B cell (primary cell): ENCODE results near the gene RPP38. TPM values are rescaled to one million over a fixed set of nuclear protein-coding genes. Genes with fewer than 3 reads are reported as not detected.

Source experiments
- ATAC-seq: fragments of 200-7000 bp; cut with Tn5 transposase; one replicate; pipeline ENCODE4 v1.10.0; 2021; ENCODE audit warnings: low read depth, mild to moderate bottlenecking, moderate number of reproducible peaks, moderate library complexity
- CTCF ChIA-PET: fragments of 350-600 bp; sonication (Branson Sonifier 250); formaldehyde crosslinking; loops from one replicate; lab custom pipeline; 2021; ENCODE audit warnings: antibody characterized with exemption, inconsistent platforms; lab: Charles Lee
- POLR2A ChIA-PET: fragments of 350-600 bp; sonication (Branson Sonifier 250); formaldehyde crosslinking; loops from one replicate; lab custom pipeline; 2021; ENCODE audit warnings: antibody characterized with exemption; lab: Charles Lee
- DNase-seq: peaks from one replicate; pipeline ENCODE4 v3.0.0; 2013
- H2AFZ ChIP-seq: 2 replicates; pipeline ENCODE4 v1.6.1; 2012; ENCODE audit warnings: mild to moderate bottlenecking, low read depth, low read length; ENCODE audit not compliant: insufficient read depth, poor library complexity, severe bottlenecking
- H3K27ac ChIP-seq, 2 donors: 1 replicate in 1 of 2; 2 replicates in 1 of 2; pipeline ENCODE4 v1.5.1; 2012 to 2013; ENCODE audit warnings: low read length in 2 of 2, mild to moderate bottlenecking in 2 of 2, moderate library complexity in 1 of 2
- H3K27me3 ChIP-seq, 4 experiments: fragments of 200-600 bp in 1 of 4; sonication (generic) in 1 of 4; replicated peaks in 1 of 4; 1 replicate in 2 of 4; 2 replicates in 2 of 4; pipeline versions ENCODE4 v1.6.1 to v1.7.0; 2013 to 2016; ENCODE audit warnings: low read length in 3 of 4, mild to moderate bottlenecking in 2 of 4, mixed read lengths in 1 of 4, moderate library complexity in 1 of 4; ENCODE audit not compliant: insufficient read depth in 4 of 4, control insufficient read depth in 3 of 4; ENCODE audit errors: control extremely low read depth in 1 of 4
- H3K36me3 ChIP-seq, 2 experiments: replicated peaks in 1 of 2; 1 replicate in 1 of 2; 2 replicates in 1 of 2; pipeline versions ENCODE4 v1.6.1 to v1.7.1; 2013; ENCODE audit warnings: low read length in 1 of 2; ENCODE audit not compliant: insufficient read depth in 2 of 2, control insufficient read depth in 1 of 2; ENCODE audit errors: control extremely low read depth in 1 of 2, extremely low read depth in 1 of 2
- H3K4me1 ChIP-seq, 2 donors: fragments of 200-600 bp in 1 of 2; sonication (generic) in 1 of 2; 1 replicate in 1 of 2; 2 replicates in 1 of 2; pipeline versions ENCODE4 v1.5.1 to v1.6.1; 2013 to 2017; ENCODE audit warnings: low read length in 2 of 2; ENCODE audit not compliant: control insufficient read depth in 2 of 2, insufficient read depth in 2 of 2
- H3K4me2 ChIP-seq: replicated peaks from 2 replicates; pipeline ENCODE3; 2012; ENCODE audit warnings: mild to moderate bottlenecking, low read depth, low read length; ENCODE audit not compliant: poor library complexity, severe bottlenecking
- H3K4me3 ChIP-seq, 5 experiments: fragments of 200-600 bp in 1 of 5; sonication (generic) in 1 of 5; 1 replicate in 3 of 5; 2 replicates in 2 of 5; pipeline versions ENCODE4 v1.5.1 to v1.7.0; 2011 to 2016; ENCODE audit warnings: low read length in 4 of 5, mild to moderate bottlenecking in 4 of 5, low read depth in 2 of 5, control low read depth in 1 of 5, moderate library complexity in 1 of 5; ENCODE audit not compliant: insufficient read depth in 1 of 5; ENCODE audit errors: control extremely low read depth in 1 of 5, extremely low read depth in 1 of 5
- H3K79me2 ChIP-seq: fragments of 200-600 bp; sonication (generic); one replicate; pipeline ENCODE4 v1.6.0; 2016; ENCODE audit warnings: low read length; ENCODE audit not compliant: control insufficient read depth, insufficient read depth
- H3K9ac ChIP-seq: fragments of 200-600 bp; sonication (generic); 2 replicates; pipeline ENCODE4 v1.6.1; 2017; ENCODE audit warnings: mild to moderate bottlenecking, low read length, moderate library complexity
- H3K9me3 ChIP-seq, 3 donors: one replicate each; pipeline versions ENCODE4 v1.6.1 to v1.7.1; 2013; ENCODE audit warnings: low read length in 2 of 3; ENCODE audit not compliant: control insufficient read depth in 2 of 3, insufficient read depth in 1 of 3; ENCODE audit errors: control extremely low read depth in 1 of 3
- H4K20me1 ChIP-seq: 2 replicates; pipeline ENCODE4 v1.6.0; 2012; ENCODE audit warnings: mild to moderate bottlenecking, low read length; ENCODE audit not compliant: insufficient read depth, control insufficient read depth, poor library complexity, severe bottlenecking
- H3K27ac Mint-ChIP-seq: one replicate; pipeline ENCODE4 v1.8.0; 2021; ENCODE audit warnings: mixed read lengths
- H3K27me3 Mint-ChIP-seq: one replicate; pipeline ENCODE4 v1.8.0; 2021; ENCODE audit warnings: mixed read lengths
- H3K4me1 Mint-ChIP-seq: one replicate; pipeline ENCODE4 v1.8.0; 2021; ENCODE audit warnings: mixed read lengths
- H3K4me3 Mint-ChIP-seq: one replicate; pipeline ENCODE4 v1.8.0; 2021; ENCODE audit warnings: mixed read lengths
- H3K9me3 Mint-ChIP-seq: one replicate; pipeline ENCODE4 v1.8.0; 2022; ENCODE audit warnings: mixed read lengths; ENCODE audit not compliant: insufficient read depth
- CTCF ChIP-seq: fragments of 200-600 bp; IDR thresholded peaks from one replicate; pipeline ENCODE4 v1.8.0; 2022; ENCODE audit warnings: antibody characterized with exemption, mild to moderate bottlenecking
- EZH2 ChIP-seq: IDR thresholded peaks from 2 replicates; pipeline ENCODE4 v1.6.1; 2012; ENCODE audit warnings: borderline replicate concordance, low read depth, mild to moderate bottlenecking, moderate library complexity, low read length; ENCODE audit not compliant: insufficient read depth, poor library complexity, severe bottlenecking
- WGBS: methylation state at CpG from one replicate; pipeline ENCODE4 v1.1.5; 2013; ENCODE audit warnings: missing lambda C conversion rate; ENCODE audit not compliant: insufficient coverage; 5-methylcytosine and 5-hydroxymethylcytosine counted together
- intact Hi-C: fragments of 100-400 bp; cut with micrococcal nuclease; formaldehyde crosslinking; loops from one replicate; pipeline ENCODE4 v1.10.0; 2022
- polyA plus RNA-seq: library from polyadenylated mRNA; depleted of rRNA; stranded (reverse); fragments of >200 nt; gene quantifications from 2 replicates; pipeline ENCODE4 v1.2.3, GENCODE V29; 2012
- total RNA-seq, 2 donors: library from RNA; stranded (reverse); fragments of 120-200 nt in 1 of 2; gene quantifications; 1 replicate in 1 of 2; 2 replicates in 1 of 2; pipeline versions ENCODE4 v1.2.3 to v1.2.4, GENCODE V29; 2013 to 2022

RPP38 gene
- total and polyA plus RNA-seq, 2 donors (not counting 1 experiment from before 2014, with no cell fraction given): 12.7 to 24.8 TPM

DNA sequence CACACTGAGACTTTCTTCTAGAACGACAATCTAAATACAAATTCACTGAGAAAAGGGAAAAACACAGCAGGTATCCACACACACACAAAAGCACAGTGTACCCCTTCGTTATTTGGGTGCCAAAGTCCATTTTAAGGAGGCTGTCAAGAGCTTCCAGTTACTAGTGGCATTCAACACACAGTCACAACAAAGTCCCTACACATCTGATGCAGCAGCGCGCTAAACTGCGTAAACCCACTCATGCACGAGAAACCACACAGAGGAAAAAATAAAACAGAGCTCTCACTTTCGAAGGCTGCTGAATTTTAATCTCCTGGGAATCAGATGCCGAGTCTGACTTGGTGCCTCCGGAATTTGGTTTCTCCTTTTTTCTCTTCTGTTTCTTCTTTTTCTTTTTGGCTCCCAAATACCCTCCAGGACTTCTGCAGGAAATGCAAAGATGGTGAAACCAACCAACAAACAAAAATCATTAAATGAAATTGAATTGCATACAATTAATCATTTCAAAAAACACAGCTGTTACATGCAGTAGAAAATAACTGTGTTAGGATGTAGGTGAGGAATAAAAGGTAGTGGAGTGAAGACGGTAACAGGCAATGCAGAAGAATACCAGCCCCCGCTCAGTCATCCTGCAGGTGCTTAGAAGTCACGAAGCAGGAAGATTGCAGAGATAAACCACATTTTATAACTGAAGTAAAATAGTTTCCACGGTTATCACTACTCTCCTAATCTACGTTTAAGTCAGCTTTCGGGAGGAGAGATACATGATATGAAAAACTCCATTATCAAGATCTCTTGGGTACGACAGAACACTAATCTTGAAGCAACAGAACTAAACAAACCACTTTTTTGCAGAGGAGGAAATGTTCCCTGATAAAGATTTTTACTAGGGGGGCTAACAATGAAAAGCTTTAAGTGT is 44.2 kb downstream of the RPP38 start:
- Histone ChIP-seq H3K36me3 (peaks cover 0 to 4% of the 10 kb centered on the region in 2 experiments), H2AFZ (no peak overlapping the region), H3K79me2 (peaks cover 26% of the 10 kb centered on the region), H3K9me3 (no peaks in the 10 kb centered on the region), H3K27me3 (no peaks in the 10 kb centered on the region), H4K20me1 (no peaks in the 10 kb centered on the region), H3K4me1 (peaks cover 23 to 24% of the 10 kb centered on the region in 2 donors), H3K27ac (peak overlapping the region; percentile 20 to 58), H3K4me3 (peak overlapping the region in 3 of 5 experiments; percentile 13 to 39 (median 24)), H3K4me2 (peak overlapping the region; percentile 63), H3K9ac (peak overlapping the region; percentile 43)
- ATAC-seq: peak; percentile 91
- no peaks in the 10 kb centered on the region for H3K9me3 Mint-ChIP-seq
- TF ChIP-seq CTCF (no peak), EZH2 (no peak)
- ChIA-PET CTCF (interaction anchor here (0.9 to 3.0 kb wide), 7 partner anchors 10 to 35 kb away, joined by 3 to 22 read pairs (median 5); partner anchors contain the start of gene NMT2), POLR2A (interaction anchor here (0.7 to 4.1 kb wide), 3 partner anchors 26 to 67 kb away, joined by 4 to 24 read pairs (median 4); partner anchors contain the start of gene NMT2)
- H3K27me3 Mint-ChIP-seq: no peaks in the 10 kb centered on the region
- H3K4me3 Mint-ChIP-seq: peak overlapping the region; percentile 84
- intact Hi-C loops: loop anchor here (1.0 to 10.0 kb wide), 4 partner anchors 27 to 397 kb away; partner anchors contain the start of genes NMT2 and RPP38
- H3K4me1 Mint-ChIP-seq: peaks cover 42% of the 10 kb centered on the region
- peak; percentile 90 for DNase-seq
- peak overlapping the region; percentile 92 for H3K27ac Mint-ChIP-seq
- WGBS: 11% methylated on average over 9 of the region's 16 CpGs
